K562 (cell line): Measurements from ENCODE around the gene EMC9. TPM values are rescaled to one million over a fixed set of nuclear protein-coding genes. Genes with fewer than 3 reads are reported as not detected.

Source experiments
- ATF7 ChIP-seq: fragments of 450-650 bp; IDR thresholded peaks from 2 replicates; pipeline ENCODE4 v1.7.1; 2014; ENCODE audit warnings: mild to moderate bottlenecking, moderate library complexity
- BCL6 ChIP-seq: fragments of 250-450 bp; sonication (Bioruptor Pico); IDR thresholded peaks from 2 replicates; pipeline ENCODE4 v1.4.0; 2020
- CBFA2T3 ChIP-seq: fragments of 450-650 bp; IDR thresholded peaks from 2 replicates; pipeline ENCODE4 v1.6.1; 2017
- E2F3 ChIP-seq: fragments of 250-450 bp; sonication (Bioruptor Pico); IDR thresholded peaks from 2 replicates; pipeline ENCODE4 v1.4.0; 2020; ENCODE audit warnings: mild to moderate bottlenecking
- GATAD2B ChIP-seq: fragments of 450-650 bp; IDR thresholded peaks from 2 replicates; pipeline ENCODE4 v1.6.1; 2017; ENCODE audit warnings: mild to moderate bottlenecking, borderline replicate concordance
- ID3 ChIP-seq, 2 experiments: fragments of 250-450 bp in 1 of 2; fragments of 450-650 bp in 1 of 2; sonication (Bioruptor Pico) in 1 of 2; IDR thresholded peaks; 2 replicates each; pipeline versions ENCODE4 v1.6.1 to v1.8.0; 2016 to 2021; ENCODE audit warnings: mild to moderate bottlenecking in 2 of 2, moderate library complexity in 2 of 2, missing compliant biosample characterization in 1 of 2, missing genetic modification characterization in 1 of 2
- IRF9 ChIP-seq: fragments of 450-650 bp; IDR thresholded peaks from 2 replicates; pipeline ENCODE4 v1.6.1; 2016; ENCODE audit warnings: missing biosample characterization, missing genetic modification characterization
- MEF2A ChIP-seq: IDR thresholded peaks from 2 replicates; pipeline ENCODE4 v1.6.1; 2011; ENCODE audit warnings: low read depth, mild to moderate bottlenecking, low read length, moderate library complexity; ENCODE audit not compliant: control insufficient read depth
- MYBL2 ChIP-seq, 2 experiments: fragments of 450-650 bp in 1 of 2; sonication (generic) in 1 of 2; formaldehyde crosslinking in 1 of 2; IDR thresholded peaks; 2 replicates each; pipeline versions ENCODE4 v1.6.1 to v1.8.1; 2017 to 2022; ENCODE audit warnings: borderline replicate concordance in 1 of 2, inconsistent platforms in 1 of 2, low read depth in 1 of 2, mild to moderate bottlenecking in 1 of 2, missing genetic modification reagents in 1 of 2, moderate library complexity in 1 of 2
- NCOA2 ChIP-seq, 2 experiments: fragments of 450-650 bp; IDR thresholded peaks; 2 replicates each; pipeline ENCODE4 v1.6.1; 2018; ENCODE audit warnings: mild to moderate bottlenecking in 2 of 2, moderate library complexity in 1 of 2; ENCODE audit not compliant: partially characterized antibody in 2 of 2
- NFATC3 ChIP-seq: fragments of 450-650 bp; IDR thresholded peaks from 2 replicates; pipeline ENCODE4 v1.6.1; 2017; ENCODE audit warnings: mild to moderate bottlenecking
- NFIX ChIP-seq: fragments of 250-450 bp; sonication (Bioruptor Pico); IDR thresholded peaks from 2 replicates; pipeline ENCODE4 v1.4.0; 2020; ENCODE audit warnings: low read depth, mild to moderate bottlenecking, moderate library complexity
- RHOXF2B ChIP-seq: fragments of 250-450 bp; sonication (Bioruptor Pico); conservative IDR thresholded peaks from 2 replicates; pipeline ENCODE4 v1.5.1; 2021
- SMARCB1 ChIP-seq: IDR thresholded peaks from 2 replicates; pipeline ENCODE4 v1.6.1; 2011; ENCODE audit warnings: improper control_type of control experiment, low read depth; ENCODE audit not compliant: insufficient read length
- TCF7 ChIP-seq: sonication (generic); IDR thresholded peaks from 2 replicates; pipeline ENCODE4 v1.6.1; 2016; ENCODE audit warnings: antibody characterized with exemption, borderline replicate concordance
- ZBTB26 ChIP-seq: fragments of 450-650 bp; formaldehyde crosslinking; IDR thresholded peaks from 2 replicates; pipeline ENCODE4 v1.4.0; 2022; ENCODE audit warnings: missing genetic modification characterization
- ZBTB49 ChIP-seq: sonication (generic); formaldehyde crosslinking; IDR thresholded peaks from 2 replicates; pipeline ENCODE4 v1.8.0; 2022; ENCODE audit warnings: missing genetic modification reagents, mild to moderate bottlenecking, borderline replicate concordance
- ZHX1 ChIP-seq: fragments of 150-350 bp; conservative IDR thresholded peaks from 2 replicates; pipeline ENCODE4 v1.6.1; 2014; ENCODE audit warnings: low read length
- ZNF133 ChIP-seq: fragments of 250-450 bp; sonication (Bioruptor Pico); IDR thresholded peaks from 2 replicates; pipeline ENCODE4 v1.4.0; 2020; ENCODE audit warnings: mild to moderate bottlenecking
- ZNF785 ChIP-seq: fragments of 250-450 bp; sonication (Bioruptor Pico); IDR thresholded peaks from 2 replicates; pipeline ENCODE4 v1.4.0; 2020; ENCODE audit warnings: mild to moderate bottlenecking
- ZSCAN29 ChIP-seq: fragments of 450-650 bp; IDR thresholded peaks from 2 replicates; pipeline ENCODE4 v1.6.1; 2017
- polyA plus RNA-seq, 8 experiments: library from polyadenylated mRNA; depleted of rRNA in 4 of 8; stranded (reverse) in 5 of 8; unstranded in 3 of 8; fragments of >200 nt; fragmentation: Nextera tagmentation in 2 of 8; fragmentation: Illumina TruSeq in 1 of 8; extraction: Ambion mirVana in 2 of 8; extraction: Trizol in 1 of 8; gene quantifications; 2 replicates each; pipeline versions ENCODE4 v1.2.1 to v1.2.3, GENCODE V29; 2011 to 2014; ENCODE audit warnings: inconsistent platforms in 1 of 8, missing spikeins in 1 of 8
- total RNA-seq, 7 experiments: library from RNA; depleted of rRNA in 6 of 7; stranded (reverse); fragments of >200 nt in 6 of 7; fragmentation: Illumina TruSeq in 2 of 7; extraction: Trizol in 2 of 7; gene quantifications; 2 replicates each; pipeline versions ENCODE4 v1.2.1 to v1.2.3, GENCODE V29; 2011 to 2021; ENCODE audit warnings: low replicate concordance in 1 of 7

The EMC9 gene
- total and polyA plus RNA-seq, 9 of the 15 experiments (the other 6 are each of a cell fraction or from before 2014, with no cell fraction given): 3.1 to 13.2 (median 7.8) TPM

- no peak for TF ChIP-seq ID3 (CRISPR knock-in tag; IDR thresholded peaks at IDR 0.05)
- TF ChIP-seq ID3 (tag; IDR thresholded peaks at IDR 0.05): no peak
- no peak for TF ChIP-seq MYBL2 (IDR thresholded peaks at IDR 0.05; ENCODE audit: low read depth)
- TF ChIP-seq MYBL2 (CRISPR knock-in tag; IDR thresholded peaks at IDR 0.05; ENCODE audit: borderline replicate concordance): no peak
- TF ChIP-seq ATF7: no peak; the same call in 1 of the 2 replicates
- TF ChIP-seq SMARCB1: no peak
- TF ChIP-seq RHOXF2B (CRISPR knock-in tag): no peak
- no peak for TF ChIP-seq NFIX (CRISPR knock-in tag)
- no peak for TF ChIP-seq ZBTB26 (CRISPR knock-in tag)
- no peak for TF ChIP-seq ZNF785 (CRISPR knock-in tag)
- no peak for TF ChIP-seq CBFA2T3
- TF ChIP-seq ZBTB49: no peak
- TF ChIP-seq NFATC3: no peak
- 0 out of 2 replicates have a peak, but pooled peaks have one; percentile 22 for TF ChIP-seq TCF7
- TF ChIP-seq NCOA2 (IDR thresholded peaks at IDR 0.05; ENCODE audit: partially characterized antibody in 2 of 2): peak in 1 of 2 experiments; percentile 99
- no peak for TF ChIP-seq MEF2A
- TF ChIP-seq E2F3 (CRISPR knock-in tag): no peak
- no peak for TF ChIP-seq ZNF133 (CRISPR knock-in tag)
- no peak for TF ChIP-seq BCL6 (CRISPR knock-in tag)
- no peak for TF ChIP-seq ZHX1
- no peak for TF ChIP-seq ZSCAN29
- TF ChIP-seq IRF9 (tag): no peak
- no peak for TF ChIP-seq GATAD2B
Observed at GRCh38 chr14:24113801-24114531, 27.4 kb downstream of the EMC9 start (continued).
